Measurements from ENCODE around the gene HOXA7.

The HOXA7 gene

DNA sequence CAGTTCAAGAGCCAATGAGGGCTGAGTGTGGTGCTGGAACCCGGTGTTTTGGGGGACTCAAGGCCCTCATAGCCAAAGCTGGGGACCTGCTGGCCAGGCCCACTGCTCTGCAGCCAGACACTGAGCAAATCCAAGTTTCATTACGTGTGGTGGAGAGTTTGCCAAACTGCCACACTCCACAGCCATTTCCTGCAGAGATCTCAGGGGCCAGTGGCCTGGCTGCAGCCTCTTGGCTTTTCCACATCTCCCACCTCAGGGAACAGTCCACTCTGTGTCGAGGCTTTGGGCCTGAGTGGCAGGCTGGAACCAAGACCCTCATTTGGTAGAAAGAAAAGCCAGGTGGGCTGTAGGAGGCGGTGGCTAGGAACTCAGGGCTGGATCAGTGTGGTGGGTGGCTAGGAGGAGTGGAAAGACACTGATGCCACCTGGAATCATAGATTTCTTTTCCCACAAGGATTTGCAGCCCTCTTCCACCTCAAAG, 25.4 kb upstream of the HOXA7 start:
- DNase-seq, result no peak

DNA sequence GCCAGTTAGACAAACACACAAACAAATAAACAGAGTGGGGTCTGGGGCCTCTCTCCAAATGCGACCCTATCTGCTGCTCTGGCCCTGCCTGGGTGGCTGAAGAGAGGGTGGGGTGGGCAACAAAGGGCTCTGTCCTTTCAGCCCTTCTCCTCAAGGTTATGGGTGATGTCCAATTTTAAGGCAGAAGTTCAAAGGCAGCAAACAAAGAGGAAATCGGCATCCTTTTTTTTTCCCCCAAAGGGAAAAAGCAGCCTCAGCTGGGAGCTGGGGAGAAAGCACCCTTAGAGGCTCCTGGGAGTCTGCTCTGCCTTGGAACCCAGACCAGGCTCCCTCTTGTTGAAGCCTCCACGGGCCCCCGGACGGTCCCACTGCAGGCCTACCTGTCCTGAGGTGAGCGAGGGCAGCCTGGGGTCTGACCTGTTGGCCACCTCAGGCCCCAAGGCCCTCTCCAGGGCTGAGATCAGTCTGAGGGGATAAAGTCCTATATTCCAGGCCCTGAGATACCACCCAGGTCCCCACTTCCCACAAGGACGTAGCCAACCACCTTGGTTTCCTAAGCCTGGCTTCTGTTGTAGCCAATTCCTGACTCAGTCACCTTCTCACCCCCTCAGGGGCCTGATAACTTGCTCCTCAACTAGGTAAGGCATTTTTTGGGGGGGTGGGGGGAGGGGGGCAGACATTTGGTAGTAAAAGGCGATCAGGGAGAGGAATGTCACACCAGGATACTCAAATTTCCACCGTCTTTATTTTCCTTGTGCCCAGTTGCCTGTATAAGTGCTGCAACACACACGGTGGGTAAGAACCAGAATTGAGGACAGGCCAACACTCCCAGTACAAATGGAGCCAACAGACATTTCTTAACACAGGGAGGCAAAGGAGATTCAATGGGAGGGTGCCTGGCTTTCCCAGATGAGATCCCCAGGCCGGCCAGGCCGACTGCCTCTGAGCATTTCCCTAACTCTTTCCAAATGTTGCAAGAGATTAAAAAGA, 24.3 kb upstream of the HOXA7 start:
- no peak for DNase-seq

DNA sequence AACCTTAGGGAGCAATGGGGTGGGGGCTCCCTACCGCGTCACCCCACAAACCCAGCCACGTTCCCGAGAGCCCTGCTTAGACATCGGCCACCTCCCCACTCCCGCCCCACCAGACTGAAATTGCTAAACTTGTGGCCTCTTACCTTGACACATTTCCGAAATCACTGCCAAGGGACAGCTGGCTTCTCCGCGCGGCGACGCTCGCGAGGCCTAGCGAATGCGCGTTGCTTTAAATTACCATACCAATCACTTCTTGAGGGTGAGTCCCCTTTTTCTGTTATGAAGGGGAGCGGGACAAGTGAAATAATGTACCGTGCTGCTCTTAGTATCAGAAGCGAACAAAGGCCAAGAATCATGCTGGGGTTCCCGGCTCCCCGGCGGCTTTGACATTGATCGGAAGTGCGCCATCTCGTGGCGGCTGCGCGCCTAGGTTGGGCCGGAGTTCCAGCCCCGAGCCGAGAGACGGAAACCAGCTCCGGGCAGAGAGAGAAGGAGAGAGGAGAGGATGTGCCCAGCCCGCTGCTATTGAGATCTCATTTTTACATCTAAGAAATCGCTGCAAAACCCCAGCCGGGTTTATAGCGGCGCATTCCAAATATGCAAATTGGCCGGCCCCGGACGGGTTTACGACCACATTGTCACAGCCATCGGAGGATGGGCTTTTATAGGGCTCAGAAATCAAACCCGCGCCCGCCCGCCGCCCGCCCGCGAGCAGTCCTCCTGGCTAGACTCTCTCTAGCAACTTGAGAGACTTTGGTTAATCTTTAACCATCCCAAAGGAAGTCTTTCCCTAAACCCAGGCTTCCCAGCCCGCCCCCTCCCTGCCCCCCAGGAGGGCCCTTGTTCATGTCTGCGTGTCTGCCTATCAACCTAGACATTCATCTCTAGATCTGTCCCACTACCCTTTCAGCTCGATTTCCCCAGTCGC, 23.3 kb upstream of the HOXA7 start:
- DNase-seq, result no peak

DNA sequence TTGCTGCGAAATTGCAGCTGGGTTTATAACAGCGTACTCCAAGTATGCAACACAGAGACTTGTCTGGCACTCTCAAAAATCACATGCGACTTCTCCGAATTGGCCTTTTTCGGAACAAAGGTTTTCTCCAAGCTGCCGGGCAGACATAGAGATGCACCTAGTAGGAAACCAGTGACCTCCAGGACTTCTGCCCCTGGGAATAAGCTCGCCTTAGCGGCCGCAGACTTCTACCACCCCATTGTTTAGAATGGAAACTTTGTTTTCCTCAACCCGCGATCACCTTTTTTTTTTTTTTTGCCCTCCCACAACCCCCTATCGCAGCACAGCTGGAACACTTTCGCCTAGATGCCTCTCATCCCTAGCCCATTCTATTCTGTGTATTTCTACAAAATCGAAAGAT, 22.6 kb upstream of the HOXA7 start:
- DNase-seq, result no peak

DNA sequence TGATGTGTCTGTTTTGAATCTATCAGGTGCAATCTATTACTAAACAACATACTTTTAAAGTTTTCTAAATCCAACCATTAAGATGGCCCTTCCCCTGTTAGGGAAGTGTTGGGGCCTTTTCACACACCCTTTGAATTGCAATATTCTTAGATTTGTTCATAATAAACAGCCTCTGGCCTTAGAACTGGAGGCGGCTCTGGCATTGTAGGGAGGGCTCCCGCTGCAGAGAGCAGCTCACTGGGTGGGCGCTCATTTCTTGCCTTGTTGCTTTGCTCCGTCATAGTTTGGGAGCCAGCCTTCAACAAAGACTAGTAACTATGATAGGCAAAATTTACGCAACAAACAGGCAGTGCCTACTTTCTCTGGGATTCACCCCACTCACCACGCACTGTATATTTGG, 21.9 kb upstream of the HOXA7 start:
- DNase-seq, result no peak

DNA sequence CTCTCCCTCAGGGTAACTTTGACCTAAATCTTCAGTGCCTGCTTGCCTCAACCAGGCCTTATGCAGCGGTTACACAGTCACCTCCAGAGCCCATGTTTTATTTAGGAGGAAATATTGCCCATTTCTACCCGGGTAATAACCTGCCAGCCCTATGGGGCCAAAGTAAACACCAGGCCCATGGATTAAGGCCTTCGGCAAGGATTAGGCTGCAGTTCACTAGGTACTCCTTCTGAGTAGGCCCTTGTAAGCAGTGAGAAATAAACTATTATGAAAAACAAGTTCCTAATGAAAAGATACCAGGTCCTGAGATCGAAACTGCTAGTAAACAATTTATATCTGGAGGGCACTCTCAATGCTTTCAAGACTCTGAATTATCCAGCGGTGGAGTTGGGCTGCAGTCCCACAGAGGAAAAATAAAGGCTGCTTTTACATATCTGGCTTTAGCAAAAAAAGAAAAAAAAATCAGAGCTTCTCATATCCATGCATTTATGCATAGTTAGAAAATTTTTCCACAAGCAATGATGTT, 21.4 kb upstream of the HOXA7 start:
- DNase-seq, result no peak

DNA sequence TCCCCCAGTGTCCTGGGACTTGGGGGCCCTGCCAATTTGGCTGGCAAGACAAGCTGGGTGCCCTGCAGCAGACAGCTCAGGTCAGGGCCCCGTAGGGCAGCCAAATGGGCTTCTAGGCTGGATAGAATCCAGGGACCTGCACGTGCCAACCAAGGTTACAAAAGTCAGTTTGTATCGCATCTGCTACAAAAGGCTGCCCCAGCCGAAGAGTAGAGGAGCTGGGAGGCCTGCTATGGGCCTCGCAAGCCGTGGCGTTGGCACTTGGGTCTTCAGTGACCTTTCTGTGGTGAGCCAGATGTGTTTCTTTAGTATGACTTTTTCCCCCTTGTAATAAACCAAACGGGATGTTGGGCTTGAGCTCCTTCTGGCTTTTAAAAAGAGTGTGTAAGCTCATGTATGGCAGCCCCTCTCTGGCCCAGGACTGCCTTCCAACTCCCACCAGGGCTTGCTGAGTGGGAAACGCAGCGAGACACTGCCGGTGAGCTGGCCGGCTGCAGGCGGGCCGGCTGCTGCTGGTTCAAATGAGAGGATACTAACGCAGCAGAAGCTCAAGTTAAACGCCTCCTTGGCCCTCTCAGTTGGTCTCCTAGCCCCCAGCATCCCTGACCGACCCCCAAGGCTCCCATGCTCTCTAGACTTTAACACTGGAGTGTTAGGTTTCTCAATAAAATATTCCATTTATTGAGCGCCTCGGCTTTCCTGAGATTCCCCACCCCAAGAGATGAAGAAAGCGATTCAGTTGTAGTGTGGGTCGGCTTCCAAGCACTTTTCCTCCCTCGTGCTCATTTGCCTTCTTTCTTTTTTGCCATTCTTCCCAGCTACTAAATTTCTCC, 20.7 kb upstream of the HOXA7 start:
- no peak for DNase-seq

DNA sequence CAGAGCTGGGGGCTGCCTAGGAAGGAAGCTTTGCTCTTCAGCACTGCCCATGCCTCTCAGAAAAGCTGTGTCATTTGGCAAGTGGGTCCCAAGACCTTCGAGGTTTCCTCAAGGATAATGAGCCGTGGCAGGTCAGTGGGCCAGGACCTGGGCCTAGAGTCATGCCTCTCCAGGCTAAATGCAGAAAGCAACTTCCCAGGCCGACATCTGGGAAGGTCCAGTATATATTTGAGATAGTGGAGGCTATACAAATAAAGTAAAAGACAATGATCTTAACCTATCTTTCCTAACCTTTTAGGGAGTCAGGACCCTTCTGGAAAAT, 20.0 kb upstream of the HOXA7 start:
- DNase-seq, result no peak

DNA sequence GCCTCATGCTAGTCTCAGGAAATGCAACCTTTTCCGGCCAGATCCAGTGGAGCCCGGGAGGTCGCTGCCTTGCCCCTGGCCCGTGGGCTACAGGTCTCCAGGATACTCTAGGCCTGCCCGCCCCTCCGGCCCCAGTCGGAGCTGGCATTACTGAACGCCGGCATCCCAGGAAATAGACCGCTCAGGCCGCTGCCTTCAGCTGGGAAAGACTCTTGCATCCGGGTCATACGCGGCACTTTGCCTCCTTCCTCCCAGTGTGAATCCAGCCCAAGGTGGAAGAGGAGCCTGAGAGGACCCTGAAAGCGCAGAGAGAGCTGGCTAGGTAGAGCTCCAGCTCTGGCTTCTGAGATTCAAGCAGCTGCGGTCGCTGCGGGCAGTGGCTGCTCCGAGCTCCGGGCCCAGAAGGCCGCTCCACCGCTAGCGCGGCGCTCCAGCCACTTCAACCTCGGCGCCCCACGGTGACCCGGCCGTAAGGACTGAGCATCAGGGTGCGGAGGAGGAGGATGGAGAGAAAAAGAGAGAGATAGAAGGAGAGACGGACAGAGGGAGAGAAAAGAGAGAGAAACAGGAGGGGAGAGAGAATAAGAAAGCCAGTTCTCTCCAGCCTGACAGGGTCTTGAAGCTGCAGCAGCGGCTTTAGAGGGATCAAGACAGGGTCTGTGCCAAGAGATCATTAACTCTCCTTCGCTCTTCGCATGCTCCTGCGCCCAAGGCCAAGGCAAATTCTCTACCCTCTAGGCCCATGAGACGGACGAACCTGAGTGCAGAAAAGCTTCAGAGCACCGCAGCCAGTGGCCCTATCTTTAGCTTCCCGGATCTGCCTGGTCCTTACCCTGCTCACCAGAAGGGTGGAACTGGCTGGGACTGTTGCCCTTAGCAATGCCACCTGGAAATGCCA, 19.4 kb upstream of the HOXA7 start:
- DNase-seq, result no peak

DNA sequence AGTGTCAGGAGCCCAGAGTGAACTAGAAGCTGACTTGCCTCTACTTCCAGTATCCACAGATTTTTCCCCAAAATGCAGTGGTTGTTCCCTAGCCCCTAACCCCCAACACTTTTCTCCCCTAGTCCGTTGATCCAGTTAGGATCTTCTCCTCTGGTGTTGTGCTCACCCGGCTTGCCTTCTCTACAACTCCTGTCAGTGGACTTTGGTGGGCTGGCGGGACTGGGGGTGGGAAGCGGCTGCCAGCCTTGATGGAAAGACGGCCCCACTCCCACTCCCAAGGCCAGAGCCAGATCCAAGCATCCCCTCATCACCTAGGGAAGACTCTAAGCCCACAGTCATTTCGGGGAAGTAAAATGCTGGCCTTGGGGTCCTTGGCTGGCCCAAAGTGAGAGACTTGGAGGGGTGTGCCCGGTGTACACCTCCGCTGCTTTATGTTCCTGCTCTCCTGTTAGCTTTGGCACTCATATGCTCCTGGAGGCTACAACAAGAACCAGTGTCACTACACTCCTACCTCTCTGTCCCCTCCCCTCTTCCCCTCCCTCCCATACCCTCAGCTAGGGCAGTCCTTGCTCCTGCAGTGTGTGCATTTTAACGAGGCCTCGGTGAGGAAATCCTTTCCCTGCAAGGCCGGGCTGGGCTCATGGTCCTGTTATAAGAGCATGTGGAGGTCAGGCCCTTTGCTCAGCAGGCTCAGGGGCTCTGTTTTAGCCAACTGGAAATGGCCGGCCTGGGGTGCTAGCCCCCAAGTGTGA, 18.6 kb upstream of the HOXA7 start:
- no peak for DNase-seq

DNA sequence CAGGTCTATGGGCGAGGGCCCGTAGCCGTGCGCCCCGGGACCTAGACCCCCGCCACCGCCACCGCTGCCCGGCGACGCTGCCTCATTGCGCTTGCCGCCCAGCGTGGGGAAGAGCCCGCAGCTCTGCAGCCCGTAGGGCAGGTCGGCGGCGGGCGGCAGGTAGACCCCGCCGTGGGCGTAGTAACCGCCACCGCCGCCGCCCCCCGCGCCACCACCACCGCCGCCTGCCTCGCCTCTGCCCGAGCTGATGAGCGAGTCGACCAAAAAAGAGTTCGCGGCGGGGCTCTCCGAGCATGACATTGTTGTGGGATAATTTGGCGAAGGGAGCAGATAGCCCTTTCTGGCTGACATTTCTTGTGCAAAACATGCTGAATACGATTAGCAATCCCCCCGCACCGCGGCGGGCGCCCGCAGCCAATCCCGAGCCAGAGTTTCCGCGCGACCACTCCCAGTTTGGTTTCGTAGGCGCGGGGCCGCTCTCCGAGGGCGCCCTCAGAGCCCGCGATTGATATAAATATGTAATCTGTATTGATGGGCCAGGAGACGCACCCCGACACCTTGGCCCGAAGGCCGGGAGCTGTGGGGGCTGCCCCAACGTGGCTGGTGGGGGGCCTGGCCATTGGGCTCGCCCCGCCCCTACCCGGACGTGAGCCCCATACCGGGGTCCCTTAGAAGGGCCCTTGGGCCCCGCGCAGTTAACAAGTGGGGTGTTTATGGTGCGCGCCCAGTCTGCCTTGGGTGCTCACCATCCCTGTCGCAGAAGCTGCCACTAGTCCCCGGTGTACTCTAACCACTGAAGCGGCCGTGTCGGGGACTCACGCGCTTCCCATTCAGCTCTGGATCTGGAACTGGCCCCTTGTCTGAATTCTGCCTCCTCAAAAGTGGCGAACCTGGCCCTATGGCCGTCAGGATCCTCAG, 17.7 kb upstream of the HOXA7 start, which contains the start of gene HOXA10:
TSS of gene HOXA10 (minus strand) at position 365 of the 918 bp plus-strand sequence. CDS start at position 351, 14 bp downstream.
- DNase-seq, result no peak

DNA sequence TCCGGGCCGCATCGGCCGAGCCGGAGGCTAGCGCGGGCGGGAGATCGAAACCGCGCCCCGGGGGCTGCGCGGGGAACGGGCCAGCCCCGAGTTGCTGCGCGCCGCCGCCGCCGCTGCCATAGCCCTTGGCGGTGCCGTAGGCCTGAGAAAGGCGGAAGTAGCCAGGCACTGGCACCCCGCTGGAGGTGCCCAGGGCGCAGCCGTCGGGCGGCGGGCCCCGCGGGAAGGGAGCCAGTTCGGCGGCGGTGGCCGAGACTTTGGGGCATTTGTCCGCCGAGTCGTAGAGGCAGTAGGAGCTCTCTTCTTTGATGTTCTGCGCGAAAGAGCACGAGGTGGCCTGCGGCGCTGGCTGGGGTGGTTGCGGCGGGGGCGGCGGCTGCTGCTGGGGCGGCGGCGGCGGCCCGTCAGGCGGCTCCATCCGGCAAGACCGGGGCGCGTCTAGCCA, 17.1 kb upstream of the HOXA7 start:
- no peak for DNase-seq

DNA sequence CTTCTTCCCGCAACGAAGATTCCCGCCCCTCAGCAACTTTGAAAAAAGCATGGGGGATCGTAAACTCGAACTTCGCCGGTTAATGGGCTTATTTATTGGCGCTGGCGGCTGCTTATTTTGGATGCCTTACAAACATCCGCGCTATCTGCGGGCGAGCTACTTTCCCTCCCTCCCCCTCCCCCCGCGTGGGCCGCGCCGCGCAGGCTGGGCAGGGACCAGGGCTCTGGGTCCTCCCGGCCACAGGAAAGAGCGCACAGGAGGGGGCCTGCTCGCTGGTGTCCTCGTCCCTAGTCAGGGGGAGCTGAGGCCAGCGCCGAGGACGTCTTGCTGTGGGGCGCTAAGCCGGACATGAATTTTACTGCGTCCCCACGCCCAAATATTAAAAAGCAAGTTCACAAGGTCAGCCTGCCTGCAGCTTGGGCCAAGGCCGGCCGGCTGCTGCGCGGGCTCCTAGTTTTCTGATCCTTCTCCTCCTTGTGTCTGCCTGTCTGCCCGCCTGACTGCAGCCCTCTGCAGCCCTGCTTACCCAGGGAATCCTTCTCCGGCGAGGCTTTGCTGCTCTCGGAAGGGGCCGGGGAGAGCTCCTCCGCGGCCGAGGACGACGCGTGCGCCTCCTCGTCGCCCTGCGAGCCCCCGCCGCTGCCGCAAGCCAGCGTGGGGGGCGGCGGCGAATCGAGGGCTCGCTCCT, 16.5 kb upstream of the HOXA7 start:
- no peak for DNase-seq

DNA sequence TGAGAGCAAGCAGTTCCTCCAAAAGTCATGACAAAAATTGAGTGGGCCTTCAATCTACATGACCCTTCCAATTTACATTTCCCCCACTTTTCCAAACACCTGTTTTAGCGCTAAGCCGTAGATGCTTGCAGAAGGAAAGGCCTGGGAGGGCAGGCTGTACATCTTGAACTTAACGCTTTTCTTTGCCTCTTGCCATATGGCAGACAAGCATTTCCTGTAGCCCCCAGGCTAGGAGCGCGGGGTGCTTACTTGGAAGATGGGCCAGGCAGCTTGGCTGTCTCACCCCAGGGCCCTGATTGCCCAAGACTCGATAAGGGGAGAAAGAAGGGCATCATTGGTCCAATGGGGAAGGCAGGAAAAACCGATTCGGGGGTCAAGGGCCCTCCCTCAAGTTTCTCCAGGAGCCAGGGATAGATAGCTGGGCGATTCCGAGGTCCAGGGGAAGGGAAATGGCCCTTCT, 15.9 kb upstream of the HOXA7 start:
- no peak for DNase-seq

DNA sequence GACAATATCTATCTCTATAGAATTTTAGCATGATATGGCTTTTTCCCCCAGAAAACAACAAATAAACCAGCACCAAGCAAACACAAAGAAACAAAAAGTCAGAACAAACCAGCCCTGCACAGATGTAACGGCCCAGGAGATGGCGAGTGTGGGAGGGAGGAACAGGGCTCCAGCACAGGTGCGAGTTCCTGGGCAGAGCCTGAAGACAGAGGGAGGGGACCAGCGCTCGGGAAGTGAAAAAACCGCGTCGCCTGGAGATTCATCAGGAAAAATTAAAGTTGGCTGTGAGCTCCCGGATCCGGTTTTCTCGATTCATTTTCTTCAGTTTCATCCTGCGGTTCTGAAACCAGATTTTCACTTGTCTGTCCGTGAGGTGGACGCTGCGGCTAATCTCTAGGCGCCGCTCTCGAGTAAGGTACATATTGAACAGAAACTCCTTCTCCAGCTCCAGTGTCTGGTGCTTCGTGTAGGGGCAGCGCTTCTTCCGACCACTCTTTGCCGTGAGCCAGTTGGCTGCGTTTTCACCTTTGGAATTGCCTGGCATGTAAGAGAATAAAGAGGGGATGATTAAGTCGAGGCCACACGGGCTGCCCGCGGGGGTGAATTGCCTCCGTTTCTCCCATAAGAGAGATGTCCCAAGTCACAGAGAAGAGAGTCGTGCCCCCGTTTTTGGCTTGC, 15.3 kb upstream of the HOXA7 start:
- no peak for DNase-seq

DNA sequence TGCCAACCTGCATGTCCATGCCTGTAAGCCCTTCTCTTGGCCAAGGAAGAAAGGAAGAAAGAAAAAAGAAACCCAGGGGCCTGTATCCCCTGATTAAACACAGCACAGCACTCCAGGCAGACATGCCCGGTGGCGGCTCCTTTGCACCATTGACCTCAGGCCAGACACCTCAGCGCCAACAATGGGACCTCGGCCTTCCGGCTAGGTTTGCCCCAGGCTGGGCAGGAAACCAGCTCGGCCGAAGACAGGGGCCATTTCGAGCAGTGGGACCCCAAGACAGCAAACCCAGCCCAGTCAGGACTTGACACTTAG, 14.8 kb upstream of the HOXA7 start:
- no peak for DNase-seq

DNA sequence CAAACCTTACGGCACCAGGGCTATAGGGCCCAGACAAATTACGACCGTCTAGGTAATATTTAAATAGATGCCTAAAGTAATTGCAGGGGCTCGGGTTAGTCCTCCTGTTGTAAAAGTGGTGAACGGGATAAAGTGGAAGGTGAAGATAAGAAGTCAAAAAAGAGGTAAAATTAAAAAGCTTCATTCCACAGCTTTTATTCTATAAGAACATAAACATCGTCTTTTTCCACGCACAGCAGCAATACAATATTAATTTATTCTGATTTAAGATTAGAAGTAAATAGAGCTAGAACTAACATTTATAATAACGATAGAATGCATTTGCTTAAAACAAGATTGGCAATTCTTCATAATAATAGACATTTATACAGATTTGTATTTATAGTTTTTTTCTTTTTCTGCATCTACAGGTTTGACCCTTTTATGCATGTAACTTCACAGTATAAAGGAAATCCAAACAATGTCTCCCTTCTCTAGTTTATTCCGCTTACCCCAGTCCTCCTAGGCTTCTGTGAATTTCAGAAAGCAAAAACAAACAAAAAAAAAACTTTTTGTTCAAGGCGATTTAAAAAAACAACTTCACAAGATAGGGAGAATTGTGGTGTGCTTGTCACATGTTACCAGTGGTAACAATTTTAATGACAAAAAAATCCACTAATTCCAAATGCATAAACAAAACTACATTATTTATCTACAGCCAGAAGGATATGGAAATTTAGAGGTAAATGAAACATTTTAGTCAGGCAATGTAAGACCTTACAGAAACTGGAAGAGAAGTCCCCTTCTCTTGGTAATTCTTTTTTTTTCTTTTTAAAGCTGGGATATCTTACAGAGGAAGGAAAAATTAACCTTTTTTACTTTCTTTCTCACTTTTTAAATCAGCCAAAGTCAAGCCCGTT, 14.2 kb upstream of the HOXA7 start:
- no peak for DNase-seq
